ENCODE measurements around the gene DGKG.

Gene DGKG

GRCh38 chr3:186320862-186321568 lies 41.0 kb downstream of the DGKG start:
- no peak overlapping the region for H3K4me3 ChIP-seq (ENCODE audit: low read depth, low read length)
- TF ChIP-seq, protein P1, sequence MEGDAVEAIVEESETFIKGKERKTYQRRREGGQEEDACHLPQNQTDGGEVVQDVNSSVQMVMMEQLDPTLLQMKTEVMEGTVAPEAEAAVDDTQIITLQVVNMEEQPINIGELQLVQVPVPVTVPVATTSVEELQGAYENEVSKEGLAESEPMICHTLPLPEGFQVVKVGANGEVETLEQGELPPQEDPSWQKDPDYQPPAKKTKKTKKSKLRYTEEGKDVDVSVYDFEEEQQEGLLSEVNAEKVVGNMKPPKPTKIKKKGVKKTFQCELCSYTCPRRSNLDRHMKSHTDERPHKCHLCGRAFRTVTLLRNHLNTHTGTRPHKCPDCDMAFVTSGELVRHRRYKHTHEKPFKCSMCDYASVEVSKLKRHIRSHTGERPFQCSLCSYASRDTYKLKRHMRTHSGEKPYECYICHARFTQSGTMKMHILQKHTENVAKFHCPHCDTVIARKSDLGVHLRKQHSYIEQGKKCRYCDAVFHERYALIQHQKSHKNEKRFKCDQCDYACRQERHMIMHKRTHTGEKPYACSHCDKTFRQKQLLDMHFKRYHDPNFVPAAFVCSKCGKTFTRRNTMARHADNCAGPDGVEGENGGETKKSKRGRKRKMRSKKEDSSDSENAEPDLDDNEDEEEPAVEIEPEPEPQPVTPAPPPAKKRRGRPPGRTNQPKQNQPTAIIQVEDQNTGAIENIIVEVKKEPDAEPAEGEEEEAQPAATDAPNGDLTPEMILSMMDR (IDR thresholded peaks at IDR 0.05; ENCODE audit: borderline replicate concordance, insufficient read depth, low read depth, low read length): no peak

- TF ChIP-seq, protein P1 (IDR thresholded peaks at IDR 0.05; ENCODE audit: borderline replicate concordance, insufficient read depth, low read depth, low read length): no peak
These were observed 42.1 kb downstream of the DGKG start for GRCh38 chr3:186319945-186320344.

DNA sequence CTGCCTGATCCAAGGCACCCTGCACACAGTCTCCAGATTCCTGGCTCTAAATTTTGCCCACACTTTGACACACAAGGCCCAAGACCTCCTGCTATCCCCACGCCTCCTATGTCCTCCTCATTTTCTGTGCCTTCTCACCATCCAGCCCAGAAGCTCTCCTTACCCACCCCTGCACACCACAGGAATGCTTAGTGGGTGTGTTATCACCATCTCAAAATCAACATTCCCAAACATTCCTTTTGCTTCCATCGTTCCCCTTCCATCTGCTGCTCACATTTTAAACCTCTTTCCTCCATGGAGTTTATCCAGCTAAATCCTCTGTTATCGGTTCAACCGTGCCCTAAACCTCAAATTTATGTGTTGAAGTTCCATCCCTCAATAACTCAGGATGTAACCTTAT lies 43.9 kb downstream of the DGKG start:
- TF ChIP-seq, protein P1 (IDR thresholded peaks at IDR 0.05; ENCODE audit: borderline replicate concordance, insufficient read depth, low read depth, low read length): no peak
- no peak overlapping the region for H3K4me3 ChIP-seq (ENCODE audit: low read depth, low read length)

More at GRCh38 chr3:186319945-186320344, 42.1 kb downstream of the DGKG start:
- H3K4me3 ChIP-seq (ENCODE audit: low read depth, low read length): no peak overlapping the region

DNA sequence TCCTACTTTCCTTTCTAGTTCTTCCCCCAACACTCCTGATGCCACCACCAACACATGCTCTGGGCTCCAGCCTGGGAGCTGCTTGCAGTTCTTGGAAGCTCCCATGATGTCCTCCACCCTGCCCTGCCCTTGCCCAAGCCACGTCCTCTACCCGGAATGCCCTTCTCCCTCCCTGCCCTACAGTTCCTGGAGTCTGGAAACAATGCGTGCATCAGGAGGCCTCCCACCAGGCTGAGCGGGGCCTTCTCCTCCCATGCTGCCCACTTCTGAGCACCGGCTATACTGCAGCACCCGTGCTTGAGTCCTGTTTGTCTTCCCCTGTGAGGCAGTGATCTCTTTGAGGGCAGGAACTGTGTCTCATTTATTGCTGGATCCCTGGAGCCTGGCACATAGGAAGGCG lies 44.6 kb downstream of the DGKG start:
- H3K4me3 ChIP-seq (ENCODE audit: low read depth, low read length): no peak overlapping the region
- TF ChIP-seq, protein P1 (IDR thresholded peaks at IDR 0.05; ENCODE audit: borderline replicate concordance, insufficient read depth, low read depth, low read length): no peak

DNA sequence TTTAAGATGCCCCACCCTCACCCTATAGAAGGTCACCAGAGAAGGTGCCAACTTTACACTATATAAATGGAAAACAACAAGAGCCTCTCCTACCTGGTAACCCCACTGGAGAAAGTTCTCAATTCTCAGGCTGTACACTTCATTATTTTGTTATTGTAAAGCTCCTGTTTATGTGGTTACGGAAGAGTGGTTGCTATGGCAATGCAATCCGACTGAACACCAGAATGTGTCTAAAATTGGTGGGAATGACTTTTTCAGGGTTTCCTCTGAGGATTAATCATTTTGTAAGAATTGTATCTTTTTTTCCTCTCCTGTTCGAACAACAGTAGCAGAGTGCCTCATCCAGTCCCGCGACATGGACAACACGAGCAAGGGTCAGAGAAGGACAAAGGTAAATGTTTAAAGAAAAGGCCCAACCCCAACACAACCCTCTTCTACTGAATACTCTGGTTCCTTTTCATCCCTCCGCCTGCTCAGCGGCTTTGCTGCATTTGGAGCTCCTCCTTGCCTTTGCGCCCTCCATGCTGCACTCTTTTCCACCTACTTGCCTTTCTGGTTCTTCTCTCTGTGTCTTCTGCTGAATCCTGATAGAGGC lies 45.3 kb downstream of the DGKG start:
- TF ChIP-seq, protein P1 (IDR thresholded peaks at IDR 0.05; ENCODE audit: borderline replicate concordance, insufficient read depth, low read depth, low read length): no peak
- H3K4me3 ChIP-seq (ENCODE audit: low read depth, low read length): no peak overlapping the region

DNA sequence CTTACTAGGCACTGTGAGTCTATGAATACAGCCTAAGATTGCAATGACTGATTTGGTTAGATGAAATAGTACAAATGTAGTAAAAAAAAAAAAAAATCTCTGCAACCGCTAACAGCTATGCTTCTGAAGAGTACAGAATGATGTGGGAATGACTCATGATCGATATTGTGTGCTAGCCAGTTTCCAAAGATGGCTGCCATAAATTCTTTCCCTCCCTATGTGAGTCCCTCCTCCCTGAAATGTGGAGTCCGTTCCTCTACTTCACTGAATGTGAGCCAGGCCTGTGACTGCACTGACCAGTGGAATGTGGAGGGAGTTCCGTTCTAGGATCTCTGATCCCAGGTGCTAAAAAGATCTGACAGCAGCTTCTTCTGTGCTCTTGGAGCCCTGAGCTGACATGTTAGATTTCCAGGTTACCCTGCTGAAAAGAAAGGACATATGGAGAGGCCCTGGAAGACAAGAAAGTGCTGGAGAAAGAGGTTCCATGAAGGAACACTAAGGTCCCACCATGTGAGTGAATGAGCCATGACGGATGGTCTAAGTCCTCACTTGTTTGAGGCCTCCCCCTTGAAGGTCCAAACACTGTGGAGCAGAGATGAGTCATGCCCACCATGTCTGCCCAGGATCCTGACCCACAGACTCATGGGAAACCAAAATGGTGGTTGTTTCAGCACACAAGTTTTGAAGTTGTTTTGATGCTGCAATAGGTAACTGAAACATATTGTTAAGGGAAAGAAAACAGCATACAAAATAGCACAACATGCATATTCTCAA lies 46.3 kb downstream of the DGKG start:
- TF ChIP-seq, protein P1 (IDR thresholded peaks at IDR 0.05; ENCODE audit: borderline replicate concordance, insufficient read depth, low read depth, low read length): no peak
- H3K4me3 ChIP-seq (ENCODE audit: low read depth, low read length): no peak overlapping the region
